HG03097 (cell line): ENCODE results near the gene ATXN7.

Experiments used
- ATAC-seq: cut with Tn5 transposase; IDR thresholded peaks from one replicate; pipeline ENCODE4 v1.9.1; 2021; ENCODE audit not compliant: unreplicated experiment, low FRiP score

The ATXN7 gene

DNA sequence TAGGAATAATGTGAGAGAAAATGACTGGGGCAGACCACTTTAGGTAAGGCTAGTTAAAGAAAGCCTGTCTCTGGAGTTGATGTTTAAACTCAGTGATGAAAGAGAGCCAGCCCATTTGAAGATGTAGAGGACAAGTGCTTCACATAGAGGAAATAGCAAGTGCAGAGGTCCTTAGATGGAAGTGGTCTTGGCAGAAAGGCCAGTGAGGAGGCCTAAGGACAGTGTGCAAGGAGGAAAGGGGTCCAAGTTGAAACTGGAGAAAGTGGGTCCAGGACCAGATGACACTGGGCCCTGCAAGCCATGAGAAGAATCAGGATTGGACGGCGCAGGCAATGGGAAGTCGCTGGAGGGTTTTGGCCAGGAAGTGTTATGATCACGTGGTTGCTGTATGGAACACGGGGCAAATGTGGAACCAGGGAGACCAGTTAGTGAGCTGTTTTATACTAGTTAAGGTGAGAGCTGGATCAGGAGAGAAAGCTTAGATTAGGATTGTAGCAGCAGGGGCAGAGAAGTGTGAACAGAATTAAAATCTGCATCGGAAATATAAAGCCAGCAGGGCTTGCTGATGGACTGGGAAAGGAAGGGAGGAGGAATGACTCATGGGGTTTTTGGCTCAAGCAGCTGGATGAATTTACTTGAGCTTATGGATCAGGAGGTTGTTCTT, 96.5 kb downstream of the ATXN7 start:
- ATAC-seq: no peak

DNA sequence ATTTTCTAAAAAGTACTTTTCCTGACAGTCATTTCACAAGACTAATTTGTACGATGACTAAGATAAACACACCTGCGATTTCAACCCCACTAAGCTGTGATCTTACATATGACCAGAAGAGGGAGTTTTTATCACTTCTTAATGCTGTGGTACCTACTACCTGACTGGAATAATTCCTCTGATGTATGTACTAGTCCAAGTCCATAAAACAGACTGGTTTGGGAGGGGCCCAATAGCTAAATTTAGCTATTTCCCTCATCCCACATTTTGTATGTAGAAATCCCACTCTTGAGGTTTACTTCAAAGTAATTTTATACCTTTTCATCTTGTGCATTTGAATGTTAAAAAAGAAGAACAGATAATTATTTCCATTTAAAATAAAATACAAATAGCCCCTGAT, 98.2 kb downstream of the ATXN7 start:
- ATAC-seq: peak; percentile 50

DNA sequence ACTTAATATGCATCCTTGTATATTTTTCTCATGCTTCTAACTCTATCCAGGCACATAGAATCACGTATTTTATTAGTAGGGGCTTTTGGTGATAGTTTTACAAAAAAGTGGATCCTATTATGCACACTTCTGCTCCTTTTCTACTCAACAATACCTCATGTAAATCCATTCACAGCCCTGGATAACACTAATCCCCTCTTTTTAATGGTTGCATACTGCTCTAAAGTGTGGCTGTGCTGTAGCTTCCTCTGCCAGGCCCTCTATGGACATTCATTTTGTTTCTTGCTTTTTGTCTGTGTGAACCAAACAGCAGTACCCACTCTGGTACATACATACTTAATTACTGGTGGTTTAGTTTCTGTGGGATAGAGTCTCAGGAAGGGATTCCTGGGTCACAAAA, 99.8 kb downstream of the ATXN7 start:
- ATAC-seq: no peak

DNA sequence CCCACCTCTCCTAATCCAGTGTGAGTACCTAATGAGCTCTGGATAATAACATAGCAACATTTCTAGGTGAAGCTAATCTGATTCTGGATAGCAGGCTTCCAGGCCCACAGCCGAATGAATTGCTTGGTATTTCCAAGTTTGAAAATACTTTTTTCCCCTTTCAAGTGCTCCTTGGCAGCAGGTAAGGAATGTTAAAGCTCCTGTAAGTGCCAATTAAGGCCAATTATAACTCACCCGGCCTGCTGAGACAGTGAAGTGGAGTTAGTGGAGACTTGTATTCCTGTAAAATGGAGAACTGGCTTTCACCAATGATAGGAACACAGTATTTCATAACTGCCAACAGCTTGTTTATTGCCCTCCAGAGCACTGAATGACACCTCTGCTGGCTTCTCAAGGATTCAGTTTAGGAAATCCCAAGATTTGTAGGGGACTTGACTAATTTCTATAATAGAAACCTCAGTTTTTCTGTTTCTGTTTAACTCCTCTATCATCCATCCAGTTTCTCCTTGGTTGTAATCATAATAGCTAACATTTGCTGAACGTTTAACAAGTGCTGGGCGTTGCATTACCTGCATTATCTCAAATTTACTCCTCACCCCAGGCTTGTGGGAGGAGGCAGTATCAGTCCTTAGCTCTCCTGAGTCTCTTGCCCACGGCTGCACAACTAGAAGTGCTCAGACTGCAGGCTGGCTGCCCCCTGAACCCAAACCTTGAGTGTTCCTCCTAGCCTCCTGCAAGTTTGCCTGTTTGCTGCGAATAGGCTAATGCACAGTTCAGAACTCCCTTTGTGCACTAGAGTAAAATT, 101.2 kb downstream of the ATXN7 start:
- ATAC-seq: no peak

DNA sequence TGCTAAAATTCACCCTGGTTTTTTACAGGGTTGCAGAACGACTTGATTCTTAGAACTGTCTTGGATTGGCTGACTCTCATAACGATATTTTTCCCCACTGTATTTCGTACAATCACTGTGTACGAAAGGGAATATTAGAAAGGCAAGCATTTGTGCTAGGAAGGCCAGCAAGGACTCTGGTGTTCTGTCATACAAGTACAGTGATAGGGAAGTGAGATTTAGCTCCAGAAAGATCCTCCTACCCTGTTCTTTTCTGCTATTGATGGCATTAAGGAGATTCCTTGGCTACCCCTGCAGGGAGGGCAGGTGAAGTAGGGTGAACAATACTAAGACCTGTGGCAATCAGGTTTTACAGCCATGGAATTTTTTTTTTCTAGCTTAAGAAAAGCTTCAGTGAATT, 102.3 kb downstream of the ATXN7 start:
- no peak for ATAC-seq

DNA sequence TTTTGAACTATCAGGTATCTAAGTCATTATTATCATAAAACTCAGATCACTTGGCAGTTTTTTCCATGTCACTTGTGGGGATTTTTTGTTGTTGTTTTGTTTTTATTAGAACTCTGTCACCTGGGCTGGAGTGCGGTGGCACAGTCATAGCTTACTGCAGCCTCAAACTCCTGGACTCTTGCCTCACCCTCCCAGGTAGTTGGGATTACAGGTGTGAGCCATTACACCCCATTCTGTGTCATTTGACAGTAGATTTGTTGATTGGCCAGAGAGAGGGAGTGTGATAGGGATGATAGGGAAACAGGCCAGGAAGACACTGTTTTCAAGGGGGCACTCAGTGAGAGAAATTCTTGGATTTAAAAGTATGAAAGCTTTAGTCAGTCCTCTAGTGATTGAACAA, 103.2 kb downstream of the ATXN7 start:
- ATAC-seq: no peak

DNA sequence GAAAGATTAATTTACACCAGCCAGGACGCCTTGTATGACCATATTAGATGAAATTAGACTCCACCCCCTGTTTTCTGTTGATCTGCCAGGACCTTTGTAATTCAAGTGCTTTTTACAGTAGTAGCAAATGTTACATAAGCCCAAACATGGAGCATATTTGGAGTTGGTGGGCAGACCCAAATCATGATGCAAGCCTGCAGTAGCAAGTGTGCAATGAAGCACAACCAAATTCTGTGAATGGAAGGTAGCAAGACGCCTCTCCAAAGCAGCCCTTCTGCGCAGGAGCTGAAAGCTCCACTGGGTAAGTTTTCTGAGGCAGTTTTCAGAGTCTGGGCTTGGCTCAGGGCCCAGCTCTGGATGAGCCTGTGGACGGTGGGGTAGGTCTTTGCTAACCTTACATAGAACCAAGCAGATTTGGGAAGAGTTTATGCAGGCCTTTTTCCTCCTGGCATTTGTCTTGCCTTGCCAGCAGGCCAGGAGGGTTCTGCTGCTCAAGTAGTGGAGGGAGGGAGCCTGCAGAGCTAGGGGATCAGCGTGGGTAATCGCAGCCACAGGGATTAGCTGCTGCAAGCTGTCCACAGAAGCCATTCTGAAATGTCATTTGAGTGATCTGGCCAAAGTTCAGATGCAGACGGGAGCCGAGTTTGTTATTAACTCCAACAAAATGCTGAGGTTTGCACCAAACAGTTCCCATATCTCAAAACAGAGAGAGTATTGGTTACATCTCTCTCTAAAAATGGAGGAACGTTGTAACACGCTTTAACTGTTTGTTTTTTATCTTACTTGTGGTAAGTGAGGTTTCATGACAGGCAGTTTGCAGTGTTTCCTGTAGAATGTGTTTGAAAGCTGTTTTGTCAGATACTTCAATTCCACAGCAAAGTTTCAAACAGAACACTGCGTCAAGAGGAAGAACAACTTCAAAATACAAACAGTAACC, 104.3 kb downstream of the ATXN7 start:
- ATAC-seq: peak; percentile 59

DNA sequence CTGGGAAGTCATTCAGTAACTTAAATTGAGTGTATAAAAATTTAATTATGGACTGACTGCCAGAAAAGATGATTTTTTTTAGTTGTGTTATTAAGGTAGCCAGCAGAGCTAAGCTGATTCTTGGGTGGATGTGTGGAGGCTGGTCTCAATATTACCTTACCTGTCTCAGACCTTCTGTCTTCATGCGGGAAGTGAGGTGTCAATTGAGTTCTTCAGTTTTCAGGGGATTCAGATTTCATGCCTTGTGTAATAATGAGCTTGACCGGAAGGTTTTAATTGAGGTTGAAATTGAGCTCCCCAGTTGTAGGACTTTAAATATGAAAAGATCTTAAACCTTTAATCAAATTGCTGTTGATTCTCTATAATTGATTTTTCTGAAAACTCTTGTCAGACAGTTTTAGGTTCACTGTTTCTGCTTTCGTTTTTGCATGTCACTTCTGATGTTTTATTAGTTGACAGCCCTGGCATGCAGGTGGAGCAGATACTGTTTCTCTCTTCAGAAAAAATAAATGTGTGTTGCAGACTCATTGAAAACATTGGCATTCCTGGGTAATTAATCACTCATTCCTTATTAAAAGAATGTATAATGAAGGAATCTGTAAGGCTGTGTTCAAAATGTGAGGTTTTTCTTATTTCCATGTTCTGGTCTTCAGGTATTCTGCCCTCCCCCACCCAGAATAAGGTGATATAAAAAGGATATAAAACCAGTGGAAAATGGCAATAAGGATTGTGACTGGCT, 105.1 kb downstream of the ATXN7 start:
- ATAC-seq: peak; percentile 22

DNA sequence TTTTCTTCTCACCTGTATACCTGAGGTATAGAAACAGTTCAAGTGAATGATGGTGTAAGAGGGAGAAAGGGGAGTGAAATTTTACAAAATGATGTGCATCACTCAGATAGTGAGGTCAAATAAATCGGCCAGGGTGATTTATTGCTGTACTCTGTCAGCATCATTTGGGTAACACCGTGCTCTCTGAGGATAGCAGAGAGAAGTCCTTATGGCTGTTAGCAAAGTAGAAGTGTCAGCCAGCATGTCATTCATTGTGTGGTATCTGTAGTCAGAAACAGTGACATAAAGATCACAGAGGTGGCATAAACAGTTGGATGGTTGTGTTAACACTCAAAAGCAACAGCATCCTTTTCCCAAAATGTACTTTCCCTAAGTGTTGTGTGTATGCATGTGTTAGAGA, 106.2 kb downstream of the ATXN7 start:
- ATAC-seq: no peak

DNA sequence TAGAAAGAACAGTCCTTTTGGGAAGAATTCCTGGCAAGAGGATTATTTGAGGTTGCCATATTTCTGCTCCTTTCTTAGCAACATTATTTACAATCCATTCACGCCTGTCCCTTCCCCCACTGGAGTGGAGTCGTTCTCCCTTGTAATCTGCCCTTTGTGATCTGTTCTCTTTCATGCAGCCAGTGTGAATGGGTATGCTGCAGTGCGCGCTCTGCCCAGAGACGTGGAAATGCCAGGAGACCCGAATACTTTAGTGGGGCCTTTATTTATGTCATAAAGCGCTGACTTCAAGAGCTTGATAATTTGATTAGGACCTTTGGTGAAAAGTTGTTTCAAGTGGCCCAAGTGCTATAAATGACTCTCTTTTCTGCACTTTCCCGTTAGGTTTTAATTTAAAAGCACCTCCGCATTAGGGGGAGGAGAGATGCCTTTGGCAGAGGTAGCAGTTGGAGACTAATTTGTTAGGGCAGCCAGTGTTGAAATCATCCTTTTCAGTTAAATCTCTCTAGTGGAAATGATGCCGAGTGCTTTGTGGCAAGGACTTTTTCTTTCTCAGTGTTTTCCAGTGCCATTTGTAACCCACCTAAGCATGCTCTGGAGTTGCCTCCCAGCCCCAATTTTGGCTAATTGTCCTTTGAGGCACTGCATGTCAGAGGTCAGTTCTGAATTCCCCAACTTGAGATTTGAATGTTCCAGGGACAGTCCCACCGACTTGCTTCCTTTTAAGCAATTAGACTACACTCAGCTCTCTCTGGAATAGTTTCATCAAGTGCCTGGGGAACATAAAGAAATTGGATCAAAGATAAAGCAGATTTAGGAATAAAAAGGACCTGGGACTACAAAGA, 107.2 kb downstream of the ATXN7 start:
- ATAC-seq: no peak

DNA sequence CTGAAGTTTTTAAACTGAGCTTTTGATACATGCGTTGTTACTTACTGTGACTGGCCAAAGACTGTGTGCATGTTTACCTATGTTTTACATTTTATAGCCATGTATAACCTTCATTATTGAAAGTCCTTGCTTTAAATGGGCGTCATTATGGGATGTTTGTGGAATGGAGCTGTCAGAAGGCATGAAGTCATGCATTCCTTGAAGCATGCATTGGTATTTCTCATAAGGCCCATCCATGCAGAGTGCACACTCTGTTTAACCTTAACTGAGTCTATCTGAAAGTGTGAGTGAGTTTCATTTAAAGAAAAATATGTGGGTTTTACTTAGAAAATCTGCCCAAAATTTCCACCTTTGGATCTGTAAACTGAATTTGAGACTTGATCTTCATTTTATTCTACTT, 108.5 kb downstream of the ATXN7 start:
- no peak for ATAC-seq

DNA sequence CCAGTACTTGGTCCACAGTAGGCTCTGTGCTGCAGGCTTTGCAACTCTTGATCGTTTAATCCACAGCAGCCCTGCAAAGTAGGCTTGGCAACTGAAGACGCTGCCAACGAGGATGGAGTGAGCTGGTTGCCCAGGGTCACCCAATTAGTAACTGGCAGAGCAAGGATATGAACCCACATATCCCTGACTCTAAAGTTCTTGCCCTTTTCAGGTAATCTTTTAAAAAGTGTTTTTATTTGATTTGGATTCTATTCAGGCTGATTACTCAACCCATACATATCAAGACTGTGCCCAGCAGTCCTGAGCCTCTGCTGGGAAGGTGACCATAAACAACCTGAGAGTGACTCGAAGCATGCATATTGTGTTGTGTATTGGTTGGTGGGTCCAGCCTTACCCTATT, 109.3 kb downstream of the ATXN7 start:
- ATAC-seq: no peak

DNA sequence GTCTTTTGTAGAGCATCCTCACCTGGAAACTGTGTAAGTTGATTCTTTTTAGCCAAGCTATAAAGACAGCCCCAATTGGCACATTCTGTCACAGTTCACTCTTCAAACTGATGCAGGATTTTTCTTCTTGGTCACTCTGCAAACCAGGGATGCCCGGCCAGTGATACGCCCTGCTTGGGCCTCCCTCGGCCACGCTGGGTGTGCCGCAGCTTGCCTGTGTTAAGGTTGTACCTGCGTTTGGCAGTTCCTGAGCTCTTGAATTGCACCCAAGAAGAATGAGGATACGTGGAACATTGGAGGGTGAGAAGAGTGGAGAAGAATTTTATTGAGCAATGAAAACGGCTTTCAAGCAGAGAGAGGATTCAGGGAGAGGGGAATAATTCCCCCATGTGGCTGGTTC, 109.7 kb downstream of the ATXN7 start:
- no peak for ATAC-seq

DNA sequence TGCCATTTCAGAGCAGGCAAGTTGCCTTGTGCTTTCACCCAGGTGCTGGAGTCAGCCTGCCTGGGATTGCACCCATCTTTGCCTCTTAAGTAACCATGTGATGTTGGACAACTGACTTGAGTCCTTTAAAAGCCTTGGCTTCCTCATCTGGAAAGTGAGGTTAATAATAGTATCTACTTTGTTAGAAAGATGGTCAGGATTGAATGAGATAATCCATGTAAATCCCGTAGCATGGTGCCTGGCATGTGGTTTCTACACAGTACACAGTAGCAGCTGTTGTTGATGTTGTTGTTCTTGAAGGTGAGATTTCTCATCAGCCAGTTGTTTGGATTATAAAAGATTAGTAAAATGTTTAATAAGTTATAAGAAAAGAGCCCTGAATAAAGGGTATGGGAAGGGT, 110.8 kb downstream of the ATXN7 start:
- ATAC-seq: no peak

DNA sequence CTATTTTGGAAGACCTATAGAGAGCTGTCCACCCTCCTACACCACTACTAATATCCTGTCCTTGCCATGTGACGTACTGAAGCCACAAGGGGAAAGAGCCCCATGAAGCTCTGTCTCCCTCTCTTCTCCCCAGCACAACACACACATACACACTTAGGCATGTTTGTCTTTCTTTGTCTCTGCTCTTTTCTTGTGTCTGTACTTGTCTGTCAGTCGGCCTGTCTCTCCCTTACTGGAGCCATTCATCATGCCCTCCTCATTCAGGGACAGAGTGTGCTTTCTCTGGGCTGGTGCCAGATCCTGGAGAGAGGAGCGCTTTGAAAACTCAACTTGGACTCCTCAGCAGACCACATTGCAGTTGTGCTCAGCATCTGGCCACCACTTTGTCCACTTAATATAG, 112.1 kb downstream of the ATXN7 start:
- ATAC-seq: no peak

DNA sequence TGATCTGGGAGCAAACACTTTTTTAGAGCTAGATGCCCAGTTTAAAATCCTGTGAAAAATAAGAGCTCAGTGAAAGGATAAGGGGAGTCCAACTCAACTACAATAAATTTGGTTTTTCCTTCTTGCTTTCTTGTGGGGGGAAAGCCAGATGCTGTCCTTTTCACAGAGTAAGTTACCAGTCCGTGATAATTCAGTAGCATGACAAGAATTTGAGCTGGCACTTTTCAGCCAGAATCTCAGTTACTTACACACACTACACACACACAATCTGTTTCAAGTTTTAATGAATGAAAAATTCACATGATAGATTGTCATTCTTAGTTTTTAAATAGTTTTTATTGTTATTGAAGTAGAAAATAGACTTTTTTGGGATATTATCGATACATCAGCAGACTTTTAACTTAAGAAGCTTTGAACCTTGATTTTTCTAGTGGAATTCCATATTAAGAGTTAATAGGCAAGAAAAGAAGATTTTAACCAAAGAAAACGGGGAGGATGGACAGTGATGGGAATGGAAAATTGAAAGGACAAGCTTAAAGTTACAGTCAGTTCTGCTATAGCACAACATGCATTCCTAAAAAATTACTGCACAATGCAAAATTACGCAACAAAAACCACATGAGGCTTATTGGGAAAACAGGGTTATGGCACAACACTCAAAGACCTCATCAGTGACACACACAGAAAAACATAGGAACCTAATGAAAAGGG, 112.6 kb downstream of the ATXN7 start:
- no peak for ATAC-seq

DNA sequence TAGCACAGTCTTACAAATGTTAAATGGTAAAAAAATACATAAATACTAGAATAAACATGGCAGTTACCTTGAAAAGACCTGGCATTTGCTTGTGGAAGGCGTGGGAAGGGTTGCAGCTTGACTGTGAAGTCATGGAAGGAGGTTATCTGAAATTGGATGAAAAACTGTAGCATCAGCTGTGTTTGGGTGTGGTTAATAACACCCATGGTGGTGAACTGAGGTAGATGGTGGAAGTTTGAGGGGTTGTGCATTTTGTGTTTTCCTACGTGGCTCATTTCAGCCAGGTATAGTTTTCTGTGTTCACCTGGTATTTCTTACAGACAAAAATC, 113.2 kb downstream of the ATXN7 start:
- ATAC-seq: no peak

DNA sequence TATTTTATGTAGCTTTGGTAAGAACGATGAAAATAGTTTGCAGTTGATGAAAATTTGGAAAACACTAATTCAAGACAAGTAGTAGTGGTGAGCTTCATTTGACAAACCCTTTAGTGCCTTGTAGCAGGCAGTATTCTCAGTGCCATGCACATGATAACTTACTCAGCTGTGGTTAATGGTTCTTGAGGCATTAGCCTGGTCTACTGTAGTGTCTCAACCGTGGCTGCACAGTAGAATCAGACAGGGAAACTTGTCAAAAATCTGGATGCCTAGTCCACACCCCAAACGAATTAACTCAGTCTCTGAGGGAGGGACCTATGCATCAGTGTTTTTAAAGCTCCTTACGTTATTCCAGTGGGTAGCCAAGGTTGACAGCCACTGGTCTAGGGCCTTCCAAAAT, 114.2 kb downstream of the ATXN7 start:
- no peak for ATAC-seq
